GM12892 (cell line): ENCODE results near the gene SIVA1.

Source experiments
- POLR2A ChIP-seq: IDR thresholded peaks from 2 replicates; pipeline ENCODE4 v1.6.1; 2011; ENCODE audit warnings: low read depth, low read length, control low read depth
- POLR2AphosphoS5 ChIP-seq: IDR thresholded peaks from 2 replicates; pipeline ENCODE4 v1.6.1; 2011; ENCODE audit warnings: low read depth, low read length, control low read depth

- TF ChIP-seq POLR2A (no peak), POLR2AphosphoS5 (no peak)
These were observed 43.7 kb downstream of the SIVA1 start for GRCh38 chr14:104796687-104797081.
